Small intestine (tissue), 7 donors: ENCODE results near the gene PARVA. TPM values are rescaled to one million over a fixed set of nuclear protein-coding genes. Genes with fewer than 3 reads are reported as not detected.

ENCODE experiments used
- DNase-seq, 2 donors: peaks; one replicate each; pipeline versions ENCODE4 v3.0.0 to v3.0.0-alpha.2; 2013
- FAIRE-seq: peaks from 2 replicates; lab custom pipeline; 2012; peaks lifted over from hg19 to GRCh38; lab: Jason Lieb, UNC
- H3K27ac ChIP-seq, 3 donors: one replicate each; pipeline ENCODE4 v1.5.1; 2013; ENCODE audit warnings: low read length in 2 of 3, mild to moderate bottlenecking in 2 of 3, control low read depth in 1 of 3, inconsistent platforms in 1 of 3, low read depth in 1 of 3, moderate library complexity in 1 of 3
- H3K27me3 ChIP-seq, 3 donors: one replicate each; pipeline ENCODE4 v1.6.1; 2013; ENCODE audit warnings: low read length in 3 of 3, inconsistent platforms in 1 of 3; ENCODE audit not compliant: control insufficient read depth in 3 of 3, insufficient read depth in 3 of 3
- H3K36me3 ChIP-seq, 3 donors: one replicate each; pipeline ENCODE4 v1.6.1; 2013; ENCODE audit warnings: low read length in 3 of 3, inconsistent platforms in 1 of 3, low read depth in 1 of 3, mild to moderate bottlenecking in 1 of 3, moderate library complexity in 1 of 3; ENCODE audit not compliant: control insufficient read depth in 3 of 3, insufficient read depth in 2 of 3
- H3K4me1 ChIP-seq, 3 donors: one replicate each; pipeline ENCODE4 v1.6.1; 2013; ENCODE audit warnings: low read length in 2 of 3, inconsistent platforms in 1 of 3, low read depth in 1 of 3, mild to moderate bottlenecking in 1 of 3, moderate library complexity in 1 of 3; ENCODE audit not compliant: control insufficient read depth in 3 of 3, insufficient read depth in 2 of 3
- H3K4me3 ChIP-seq, 3 donors: one replicate each; pipeline ENCODE4 v1.5.1; 2013; ENCODE audit warnings: low read length in 3 of 3, control low read depth in 1 of 3, inconsistent platforms in 1 of 3, low read depth in 1 of 3, mild to moderate bottlenecking in 1 of 3, moderate library complexity in 1 of 3
- H3K9me3 ChIP-seq, 2 donors: one replicate each; pipeline ENCODE4 v1.6.1; 2013; ENCODE audit warnings: low read depth in 1 of 2, low read length in 1 of 2; ENCODE audit not compliant: control insufficient read depth in 2 of 2, insufficient read depth in 1 of 2
- WGBS, 3 donors: extraction: QIAGEN DNeasy Blood & Tissue Kit; methylation state at CpG; one replicate each; pipeline ENCODE4 v1.1.7; 2013; 5-methylcytosine and 5-hydroxymethylcytosine counted together
- polyA plus RNA-seq, 4 donors: library from polyadenylated mRNA; stranded (reverse) in 3 of 4; unstranded in 1 of 4; fragments of 200-250 nt in 3 of 4; fragments of 120-200 nt in 1 of 4; gene quantifications; one replicate each; pipeline versions ENCODE4 v1.2.1 to v1.2.3, GENCODE V29; 2013
- donor health status: healthy with polysubstance abuse.
- donor health status: control.
- donor health status: control.
- donor health status: Bipolar disorder and iron deficiency.
- donor health status: healthy.

PARVA gene
- polyA plus RNA-seq, 4 donors: 6.5 to 22.1 (median 14.7) TPM

GRCh38 chr11:12411806-12412727 lies 34.7 kb downstream of the PARVA start:
- Histone ChIP-seq H3K4me3 (no peak overlapping the region), H3K27me3 (no peaks in the 10 kb centered on the region), H3K9me3 (no peaks in the 10 kb centered on the region), H3K4me1 (no peaks in the 10 kb centered on the region), H3K27ac (peak overlapping the region in 2 of 3 donors; percentile 43 to 69), H3K36me3 (peaks cover 0 to 4% (median 2%) of the 10 kb centered on the region in 3 donors)
- peak; percentile 39 to 69 for DNase-seq
- no peak for FAIRE-seq
- 38 to 48% (median 41%) methylated on average over 7 of the region's 7 CpGs for WGBS, 3 donors

GRCh38 chr11:12413141-12414052 lies 36.0 kb downstream of the PARVA start:
- FAIRE-seq: no peak
- Histone ChIP-seq H3K27me3 (no peaks in the 10 kb centered on the region), H3K4me1 (no peaks in the 10 kb centered on the region), H3K36me3 (peaks cover 0 to 6% (median 2%) of the 10 kb centered on the region in 3 donors), H3K4me3 (no peak overlapping the region), H3K9me3 (no peaks in the 10 kb centered on the region), H3K27ac (peak overlapping the region in 2 of 3 donors; percentile 18 to 50)
- no peak for DNase-seq
- 70 to 76% (median 74%) methylated on average over 9 of the region's 9 CpGs for WGBS, 3 donors

GRCh38 chr11:12414611-12415010 lies 37.2 kb downstream of the PARVA start:
- Histone ChIP-seq H3K4me3 (no peak overlapping the region), H3K36me3 (peaks cover 0 to 6% (median 2%) of the 10 kb centered on the region in 3 donors), H3K9me3 (no peaks in the 10 kb centered on the region), H3K27ac (peak overlapping the region in 2 of 3 donors; percentile 8 to 13), H3K27me3 (no peaks in the 10 kb centered on the region), H3K4me1 (no peaks in the 10 kb centered on the region)
- no peak for DNase-seq
- FAIRE-seq: no peak
- WGBS, 3 donors: 74 to 93% (median 84%) methylated on average over 6 of the region's 6 CpGs

GRCh38 chr11:12415342-12415966 lies 38.1 kb downstream of the PARVA start:
- DNase-seq: no peak
- peaks cover 0 to 2% (median 2%) of the 10 kb centered on the region in 3 donors for H3K36me3 ChIP-seq
- H3K9me3 ChIP-seq: no peaks in the 10 kb centered on the region
- H3K27ac ChIP-seq: no peak overlapping the region
- no peaks in the 10 kb centered on the region for H3K27me3 ChIP-seq
- H3K4me3 ChIP-seq: no peak overlapping the region
- FAIRE-seq: no peak
- 91 to 94% (median 94%) methylated on average over 4 of the region's 4 CpGs for WGBS, 3 donors
- H3K4me1 ChIP-seq: no peaks in the 10 kb centered on the region

- no peaks in the 10 kb centered on the region for H3K4me1 ChIP-seq
- no peak overlapping the region for H3K4me3 ChIP-seq
- DNase-seq (no peak), FAIRE-seq (no peak)
- H3K27ac ChIP-seq: peak overlapping the region in 1 of 3 donors; percentile 49
- 87 to 96% (median 92%) methylated on average over 6 of the region's 6 CpGs for WGBS, 3 donors
- H3K27me3 ChIP-seq: no peaks in the 10 kb centered on the region
- H3K9me3 ChIP-seq: no peaks in the 10 kb centered on the region
- H3K36me3 ChIP-seq: peaks cover 0 to 2% (median 2%) of the 10 kb centered on the region in 3 donors
These were observed 39.2 kb downstream of the PARVA start for GRCh38 chr11:12416552-12416951.

- Histone ChIP-seq H3K9me3 (no peaks in the 10 kb centered on the region), H3K27ac (peak overlapping the region in 1 of 3 donors; percentile 15), H3K36me3 (peaks cover 0 to 2% (median 2%) of the 10 kb centered on the region in 3 donors), H3K27me3 (no peaks in the 10 kb centered on the region), H3K4me3 (no peak overlapping the region), H3K4me1 (no peaks in the 10 kb centered on the region)
- FAIRE-seq (no peak), DNase-seq (no peak)
- WGBS, 3 donors: 73 to 92% (median 86%) methylated on average over 11 of the region's 11 CpGs
These were observed 40.6 kb downstream of the PARVA start for GRCh38 chr11:12417691-12418611.

- Histone ChIP-seq H3K27me3 (no peaks in the 10 kb centered on the region), H3K27ac (no peak overlapping the region), H3K4me1 (no peaks in the 10 kb centered on the region), H3K9me3 (no peaks in the 10 kb centered on the region), H3K36me3 (peaks cover 0 to 2% (median 0%) of the 10 kb centered on the region in 3 donors), H3K4me3 (no peak overlapping the region)
- WGBS, 3 donors: 84 to 94% (median 87%) methylated on average over 3 of the region's 3 CpGs
- no peak for DNase-seq
- no peak for FAIRE-seq
These were observed 42.7 kb downstream of the PARVA start for GRCh38 chr11:12420040-12420439.
